ENCODE measurements around the gene ATXN10. TPM values are rescaled to one million over a fixed set of nuclear protein-coding genes. Genes with fewer than 3 reads are reported as not detected.

The ATXN10 gene
- total RNA-seq, 1 donor from 2014 or later = 156 TPM

DNA sequence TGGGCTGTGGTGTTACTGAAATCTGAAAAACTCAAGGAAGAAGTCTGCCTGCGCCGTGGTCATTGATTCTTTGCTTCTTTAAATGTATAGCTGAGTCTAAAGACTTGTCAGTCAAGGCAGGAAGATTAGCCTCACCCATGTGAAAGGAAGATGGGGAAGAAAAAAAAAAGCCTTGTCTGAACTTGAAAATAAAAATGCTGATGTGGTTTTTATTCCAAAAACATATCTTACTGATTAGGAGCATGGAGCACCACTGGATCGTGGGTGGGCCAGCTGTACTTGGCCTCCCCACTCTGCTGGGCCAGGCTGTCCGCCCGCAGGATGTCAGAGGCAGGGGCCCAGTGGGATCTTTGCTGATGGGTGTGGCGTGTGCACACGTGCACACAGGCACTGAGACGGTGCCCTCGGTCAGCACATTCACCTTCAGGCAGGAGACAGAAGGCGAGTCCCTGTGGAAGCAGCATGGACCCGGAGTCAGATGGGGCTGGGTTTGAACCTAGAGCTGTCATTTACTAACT is 193.4 kb downstream of the ATXN10 start:
- intact Hi-C loops (cut with DNase I) = loop anchor here (2.0 to 5.0 kb wide), 2 partner anchors 220 to 288 kb away; no protein-coding TSS in a partner anchor

DNA sequence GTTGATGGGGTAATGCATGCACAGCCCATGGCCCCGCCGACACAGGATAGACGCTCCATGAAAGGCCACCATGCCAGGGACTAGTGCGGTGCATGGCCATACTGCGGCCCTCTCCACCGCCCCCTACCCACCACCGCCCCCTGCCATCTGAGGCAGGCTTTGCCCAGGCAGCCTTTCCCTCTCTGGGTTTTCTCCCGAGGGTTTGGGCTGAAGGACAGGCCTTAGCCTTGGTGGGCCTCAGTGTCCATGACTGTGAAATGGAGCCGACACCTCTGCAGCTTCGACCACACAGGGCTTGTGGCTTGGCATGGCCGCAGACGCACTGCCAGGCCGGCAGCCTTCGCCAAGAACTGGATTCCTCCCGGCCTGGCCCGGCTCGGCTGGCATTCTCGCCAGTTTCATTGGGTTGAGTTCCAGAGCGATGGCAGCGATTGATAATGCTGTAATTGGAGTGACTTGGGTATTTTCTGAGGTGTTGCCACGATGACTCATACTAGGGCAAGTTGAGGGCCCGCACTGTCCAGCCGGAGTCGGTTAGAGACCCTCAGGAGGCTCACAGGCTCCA is 194.0 kb downstream of the ATXN10 start:
- intact Hi-C loops (cut with DNase I) = loop anchor here (2.0 kb wide), 1 partner anchor 221 kb away; no protein-coding TSS in a partner anchor
- DNase-seq (ENCODE audit: low spot score) = peak; percentile 66

More for the DNA sequence above, 193.4 kb downstream of the ATXN10 start:
- no peak for DNase-seq (ENCODE audit: low spot score)

DNA sequence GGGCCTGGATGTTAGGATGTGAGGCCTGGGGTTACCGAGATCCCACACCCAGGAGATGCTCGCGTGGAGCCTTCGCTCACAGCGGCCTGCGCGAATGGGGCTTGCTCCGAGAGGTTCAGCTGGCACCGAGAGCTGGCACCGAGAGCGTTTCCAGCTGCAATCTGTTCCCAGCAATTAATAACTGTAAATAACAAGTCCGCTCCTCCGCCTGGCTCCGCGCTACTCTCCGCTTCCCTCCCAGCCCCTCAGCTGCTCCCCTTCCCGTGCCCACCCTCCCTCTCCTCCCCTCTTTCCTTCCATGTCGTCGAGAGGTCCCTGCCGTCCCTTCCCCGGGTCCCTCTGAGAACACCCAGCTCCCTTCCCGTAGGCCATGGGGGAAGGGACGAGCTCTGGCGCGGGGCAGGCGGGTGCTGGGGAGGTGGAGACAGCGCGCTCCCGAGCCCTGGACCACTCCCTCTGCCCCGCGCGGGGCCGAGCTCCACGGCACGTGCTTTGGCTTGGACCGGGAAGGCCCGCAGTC is 194.6 kb downstream of the ATXN10 start:
- intact Hi-C loops (cut with DNase I) = no loop called here
- no peak for DNase-seq (ENCODE audit: low spot score)

DNA sequence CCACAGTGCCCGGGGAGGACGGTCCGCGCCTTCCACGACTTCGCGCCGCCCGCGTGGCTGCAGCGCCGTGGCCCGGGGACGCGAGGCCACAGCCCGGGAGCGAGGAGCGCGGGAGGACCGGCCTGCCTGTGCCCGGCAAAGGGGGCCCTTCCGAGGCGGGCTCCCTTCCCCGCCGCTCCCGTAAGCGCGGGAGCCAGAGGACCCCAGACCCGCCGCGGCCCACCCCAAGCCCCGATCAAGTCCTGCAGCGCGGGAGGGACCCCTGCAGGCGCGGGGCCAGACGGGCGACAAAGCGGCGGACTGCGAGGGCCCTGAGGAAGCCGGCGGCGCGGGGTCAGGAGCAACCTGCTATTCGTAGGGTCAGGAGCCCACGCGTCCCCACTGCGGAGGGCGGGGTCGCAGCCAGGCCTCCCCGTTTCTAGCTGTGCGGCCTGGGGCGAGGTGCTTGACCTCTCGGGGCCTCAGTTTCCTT is 195.0 kb downstream of the ATXN10 start:
- no peak for DNase-seq (ENCODE audit: low spot score)
- intact Hi-C loops (cut with DNase I) = no loop called here

DNA sequence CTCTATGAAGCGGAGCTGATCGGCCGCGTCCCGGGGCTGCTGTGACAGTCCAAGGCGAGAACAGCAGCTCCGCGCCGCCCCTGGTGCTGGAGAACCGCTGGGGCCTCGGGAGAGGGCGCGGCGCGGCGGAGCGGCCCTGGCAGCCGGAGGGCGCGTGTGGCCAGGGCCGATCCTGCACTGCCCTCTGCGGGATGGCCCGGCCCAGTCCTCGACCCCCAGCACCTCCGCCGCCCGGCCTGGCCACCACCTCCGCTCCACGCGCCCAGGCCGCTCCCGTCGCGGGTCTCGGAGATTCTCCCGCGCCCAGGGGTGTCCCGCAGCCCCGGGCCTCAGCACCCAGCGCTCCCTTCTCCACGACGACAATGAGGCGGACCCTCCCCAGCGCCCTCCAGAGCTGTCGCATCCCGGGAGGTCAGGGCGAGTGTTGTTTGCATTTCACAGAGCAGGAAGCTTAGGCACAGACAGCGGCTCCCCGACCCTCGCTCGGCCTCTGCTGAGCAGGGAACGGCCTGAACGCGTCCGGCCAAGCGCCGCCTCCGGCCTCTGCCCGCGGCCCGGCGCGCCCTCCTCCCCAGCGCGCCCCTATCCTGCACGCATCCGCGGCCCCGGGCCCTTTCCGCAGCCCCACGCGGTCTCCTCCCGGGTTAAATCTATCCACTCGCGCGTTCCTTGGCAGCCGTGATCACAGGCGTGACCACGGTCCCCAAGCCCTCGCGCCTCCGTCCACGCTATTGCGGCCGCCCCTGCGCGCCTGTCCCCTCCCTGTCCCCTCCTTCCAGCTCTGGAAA is 195.7 kb downstream of the ATXN10 start:
- intact Hi-C loops (cut with DNase I) = no loop called here
- peak; percentile 70 for DNase-seq (ENCODE audit: low spot score)

DNA sequence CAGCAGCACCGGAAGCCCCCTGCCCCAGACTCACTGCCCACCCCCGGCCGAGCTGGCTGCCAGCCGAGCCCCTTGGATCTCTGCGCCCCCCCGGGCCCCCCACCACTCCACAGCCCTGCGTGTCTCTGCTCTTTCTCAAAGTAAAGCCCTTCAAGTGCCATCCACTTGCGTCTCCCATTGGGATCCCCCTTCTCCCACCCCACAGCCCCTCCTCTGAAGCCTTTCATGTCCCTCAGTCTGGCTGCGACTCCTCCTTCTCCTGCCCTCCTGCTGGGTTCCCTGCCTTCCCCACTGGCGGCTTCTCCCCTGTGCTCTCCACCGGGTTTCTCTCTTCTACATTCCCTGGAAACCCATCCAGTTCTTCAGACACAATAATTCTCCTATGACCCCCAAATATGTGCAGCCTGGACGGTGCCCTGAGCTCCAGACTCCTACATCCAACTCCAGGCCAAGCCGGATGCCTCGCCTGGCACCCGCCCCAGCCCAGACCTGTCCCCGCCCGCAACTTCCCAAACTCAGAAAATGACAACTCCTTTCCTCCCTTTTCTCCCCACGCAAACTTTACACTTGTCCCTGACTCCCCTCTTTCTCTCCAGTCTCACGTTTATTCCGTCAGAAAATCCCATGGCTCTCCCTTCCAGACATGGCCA is 196.4 kb downstream of the ATXN10 start:
- intact Hi-C loops (cut with DNase I) = no loop called here
- DNase-seq (ENCODE audit: low spot score) = no peak

DNA sequence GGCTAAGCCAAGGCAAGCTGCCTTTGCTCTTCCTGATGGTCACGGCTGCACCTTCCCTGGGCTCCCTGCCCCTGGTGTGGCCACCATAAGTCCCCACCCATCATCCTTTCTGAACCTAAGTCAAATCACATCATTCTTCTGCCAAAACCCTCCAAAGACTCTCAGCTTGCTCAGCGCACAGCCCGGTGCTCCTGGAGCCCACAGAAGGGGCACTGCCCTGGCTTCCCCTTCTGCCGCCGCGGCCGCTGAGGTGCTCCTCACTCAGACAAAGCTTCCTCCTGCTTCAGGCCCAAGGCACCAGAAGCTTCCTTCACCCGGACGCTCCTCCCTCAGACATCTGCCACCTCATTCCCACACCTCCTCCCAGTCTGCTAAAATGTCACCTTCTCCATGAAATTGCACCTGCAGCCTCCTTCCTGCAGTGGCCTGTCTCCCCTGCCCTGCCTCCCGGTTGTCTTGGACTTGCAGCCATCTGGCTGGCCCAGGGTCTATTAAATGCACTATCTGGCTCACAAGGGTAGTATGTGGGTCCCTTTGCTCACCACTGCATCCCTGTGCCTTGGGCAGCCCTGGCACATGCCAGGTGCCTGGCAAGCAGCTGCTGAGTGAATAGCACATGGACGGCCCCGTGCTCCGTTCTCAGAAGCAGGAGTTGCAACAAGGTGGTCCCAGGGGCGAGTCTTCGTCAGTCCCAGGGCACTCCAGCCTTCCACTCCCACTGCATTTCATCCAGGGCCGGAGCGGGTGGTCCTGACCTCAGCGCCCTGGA is 197.1 kb downstream of the ATXN10 start:
- DNase-seq (ENCODE audit: low spot score) = no peak
- intact Hi-C loops (cut with DNase I) = no loop called here

DNA sequence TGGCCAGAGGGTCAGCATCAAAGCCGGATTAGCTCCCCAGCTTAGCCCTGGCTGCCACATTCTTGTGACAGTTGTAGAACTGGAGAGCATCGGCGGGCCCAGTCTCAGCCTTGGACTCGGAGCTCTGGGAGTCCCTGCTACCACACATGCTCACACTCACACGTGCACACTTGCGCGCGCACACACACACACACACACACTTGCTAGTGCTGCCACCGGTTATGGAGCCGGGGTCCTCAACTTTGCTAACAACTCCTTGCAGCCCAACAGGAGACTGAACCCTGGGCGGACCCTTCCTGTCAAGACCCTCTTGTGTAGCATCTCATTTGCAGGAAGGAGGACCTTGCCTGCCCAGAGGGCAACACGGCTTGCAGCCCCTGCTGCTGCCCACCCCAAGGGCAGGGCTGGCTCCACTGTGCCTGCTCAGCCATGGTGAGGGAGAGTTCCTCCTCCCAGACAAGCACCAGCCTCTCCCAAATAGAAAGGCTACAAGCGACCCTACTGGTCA is 197.8 kb downstream of the ATXN10 start:
- no peak for DNase-seq (ENCODE audit: low spot score)

DNA sequence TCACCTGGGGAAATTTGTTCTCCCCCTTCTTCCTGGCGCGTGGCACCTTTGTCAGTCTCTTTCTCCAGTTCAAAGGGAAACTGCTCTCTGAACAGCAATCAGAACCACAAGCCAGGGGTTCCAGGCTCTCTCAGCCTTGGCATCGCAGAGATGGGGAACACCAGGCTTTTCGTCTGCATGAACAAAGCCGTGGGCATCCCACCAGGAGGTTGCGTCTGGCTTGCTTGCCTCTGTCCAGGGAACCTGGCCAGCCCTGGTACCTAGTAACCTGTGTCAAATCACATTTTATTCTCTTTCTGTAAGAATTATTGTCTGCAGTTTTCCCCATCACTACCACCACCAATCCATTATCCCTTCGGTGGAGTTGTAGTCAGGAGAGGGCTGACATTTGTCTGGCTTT is 198.4 kb downstream of the ATXN10 start:
- intact Hi-C loops (cut with DNase I) = no loop called here

More for the DNA sequence above, 197.8 kb downstream of the ATXN10 start:
- intact Hi-C loops (cut with DNase I) = no loop called here

DNA sequence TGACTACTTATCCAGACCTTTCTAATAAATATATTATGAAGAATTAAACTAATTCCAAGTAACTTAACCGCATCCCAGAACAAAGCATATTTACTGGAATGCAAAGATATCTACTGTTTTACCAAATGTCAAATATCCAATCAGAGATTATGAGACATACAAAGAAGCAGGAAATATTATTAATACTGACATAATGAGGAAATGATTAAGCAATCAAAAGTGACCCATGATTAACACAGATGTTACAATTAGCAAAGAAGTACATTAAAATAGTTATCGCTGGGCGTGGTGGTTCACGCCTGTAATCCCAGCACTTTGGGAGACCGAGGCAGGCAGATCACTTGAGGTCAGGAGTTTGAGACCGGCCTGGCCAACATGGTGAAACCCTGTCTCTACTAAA is 200.1 kb downstream of the ATXN10 start:
- intact Hi-C loops (cut with DNase I) = no loop called here

More for the DNA sequence above, 198.4 kb downstream of the ATXN10 start:
- DNase-seq (ENCODE audit: low spot score) = no peak

DNA sequence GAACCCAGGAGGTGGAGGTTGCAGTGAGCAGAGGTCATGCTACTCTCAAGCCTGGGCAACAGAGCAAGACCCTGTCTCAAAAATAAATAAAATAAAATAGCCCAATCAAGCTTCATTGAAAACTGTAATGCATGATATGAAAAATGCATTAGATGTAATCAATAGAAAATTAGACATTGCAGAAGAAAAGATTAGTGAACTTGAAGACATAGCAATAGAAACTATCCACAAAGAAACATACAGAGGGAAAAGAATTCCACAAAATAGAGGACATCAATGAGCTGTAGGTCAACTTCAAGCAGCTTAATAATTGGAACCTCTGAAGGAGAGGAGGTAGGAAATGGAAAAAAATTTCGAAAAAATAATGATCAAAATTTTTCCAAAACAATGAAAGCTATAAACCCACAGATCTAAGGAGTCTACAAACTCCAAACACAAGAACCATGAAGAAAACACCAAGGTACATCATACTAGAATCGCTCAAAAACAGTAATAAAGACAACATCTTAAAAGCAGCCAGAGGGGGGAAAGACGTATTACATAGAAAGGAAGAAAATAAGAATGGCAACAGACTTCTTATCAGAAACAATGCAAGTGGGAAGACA is 201.1 kb downstream of the ATXN10 start:
- intact Hi-C loops (cut with DNase I) = no loop called here
- DNase-seq (ENCODE audit: low spot score) = no peak

More for the DNA sequence above, 200.1 kb downstream of the ATXN10 start:
- no peak for DNase-seq (ENCODE audit: low spot score)

DNA sequence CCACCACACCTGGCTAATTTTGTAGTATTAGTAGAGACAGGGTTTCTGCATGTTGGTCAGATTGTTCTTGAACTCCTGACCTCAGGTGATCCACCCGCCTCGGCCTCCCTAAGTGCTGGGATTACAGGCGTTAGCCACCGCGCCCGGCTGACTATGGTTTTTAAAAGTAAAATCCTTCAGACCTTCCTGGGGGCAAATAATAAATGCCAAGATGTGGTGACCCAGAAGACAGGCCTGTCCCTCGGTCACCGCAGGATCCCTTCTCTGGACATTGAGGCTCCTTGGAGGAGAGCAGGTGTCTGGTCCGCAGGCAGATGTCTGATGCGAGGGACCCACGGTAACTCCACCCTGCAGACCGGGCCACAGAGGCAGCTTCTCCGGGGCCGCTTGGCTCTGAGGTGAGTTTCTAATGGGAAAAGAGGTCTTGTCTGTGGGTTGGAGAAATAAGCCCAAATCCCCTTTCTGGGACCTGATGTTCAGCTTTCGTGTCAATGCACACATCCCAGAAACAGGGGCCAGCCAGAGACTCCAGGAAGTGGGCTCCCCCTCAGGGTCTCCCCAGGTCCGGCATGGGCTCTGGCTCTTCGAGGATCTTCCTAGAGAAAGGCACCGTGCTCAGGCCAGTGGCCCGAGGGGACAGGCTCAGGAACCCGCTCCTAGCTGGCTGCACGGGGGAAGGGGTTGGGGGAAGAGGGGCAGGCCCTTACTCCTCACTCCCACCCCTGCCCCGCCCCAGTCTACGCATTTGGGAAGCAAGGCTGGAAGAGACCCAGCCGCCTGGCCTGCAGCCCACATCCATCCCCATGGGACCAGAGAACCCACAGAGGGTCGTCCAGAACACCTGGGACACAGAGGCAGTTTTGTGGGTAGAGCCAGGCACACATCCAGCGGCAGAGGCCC is 204.8 kb downstream of the ATXN10 start:
- intact Hi-C loops (cut with DNase I) = no loop called here
- peak; percentile 63 for DNase-seq (ENCODE audit: low spot score)

DNA sequence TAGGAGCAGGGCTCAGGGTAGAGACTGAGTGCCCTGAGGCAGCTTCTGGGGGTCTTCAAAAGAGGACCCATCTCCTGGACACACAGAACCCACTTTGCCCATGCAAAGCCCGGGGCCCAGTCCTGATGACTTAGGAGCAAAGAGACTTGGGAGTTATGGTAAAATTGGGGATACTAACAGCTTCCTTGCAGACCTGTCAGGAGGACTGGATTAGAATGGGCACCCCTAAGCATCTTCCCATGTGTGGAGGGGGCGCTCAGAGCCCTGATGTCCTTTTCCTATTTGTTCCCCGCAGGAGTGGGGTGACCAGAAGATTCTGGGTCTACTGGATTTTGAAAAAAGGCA is 205.4 kb downstream of the ATXN10 start:
- intact Hi-C loops (cut with DNase I) = no loop called here

DNA sequence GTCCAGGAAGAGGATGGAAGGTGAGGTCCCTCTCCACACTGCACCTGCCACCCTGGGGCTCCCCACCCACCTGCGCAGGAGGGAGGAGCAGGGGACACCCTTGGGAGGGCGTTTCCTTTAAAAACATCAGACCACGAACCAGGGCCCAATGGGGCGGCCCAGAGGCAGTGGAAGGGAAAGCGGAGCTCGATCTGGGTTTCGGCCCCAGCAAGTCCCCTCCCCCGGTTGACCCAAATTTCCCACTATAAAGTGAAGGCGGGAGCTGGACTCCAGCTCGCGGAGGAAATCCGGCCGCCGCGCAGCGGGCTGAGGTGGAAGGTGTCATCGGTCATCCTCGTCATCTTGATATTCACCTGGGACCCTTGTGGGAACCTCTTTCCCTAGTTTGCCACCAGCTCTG is 206.0 kb downstream of the ATXN10 start:
- intact Hi-C loops (cut with DNase I) = no loop called here
- no peak for DNase-seq (ENCODE audit: low spot score)

More for the DNA sequence above, 205.4 kb downstream of the ATXN10 start:
- DNase-seq (ENCODE audit: low spot score) = no peak

DNA sequence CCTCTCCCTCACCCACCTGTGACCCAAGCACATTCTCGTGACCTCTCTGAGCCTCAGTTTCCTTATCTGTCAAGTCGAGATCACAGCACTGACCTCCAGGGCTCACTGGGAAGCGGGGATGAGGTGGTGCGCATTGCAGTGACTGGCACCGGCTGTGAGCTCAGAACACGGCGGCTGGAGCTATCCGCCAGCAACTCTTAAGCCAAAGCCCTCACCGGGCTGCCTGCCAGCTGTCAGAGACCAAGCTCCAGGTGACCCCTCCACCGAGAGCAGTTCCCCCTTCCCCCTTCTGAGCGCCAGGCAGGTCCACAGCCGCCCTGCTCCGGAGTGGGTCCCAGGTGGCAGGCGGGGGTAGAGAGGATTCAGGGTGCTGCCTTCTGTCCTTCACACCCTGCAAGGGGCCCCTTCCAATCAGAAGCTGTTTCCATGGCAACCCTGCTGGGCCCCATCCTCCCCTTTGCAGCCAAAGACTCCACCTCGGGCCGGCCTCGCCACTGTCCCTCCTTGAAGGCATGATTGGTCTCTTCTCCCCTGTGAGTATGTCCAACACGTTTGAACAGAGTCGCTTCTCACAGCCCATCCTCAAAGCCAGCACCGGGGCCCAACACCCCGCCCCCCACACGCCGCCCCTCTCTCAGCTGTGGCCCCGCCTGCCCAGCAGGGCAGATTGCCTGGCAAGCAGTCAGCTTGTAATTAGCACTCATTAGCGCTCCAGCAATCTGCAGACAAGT is 206.6 kb downstream of the ATXN10 start:
- peak; percentile 74 for DNase-seq (ENCODE audit: low spot score)
- intact Hi-C loops (cut with DNase I) = no loop called here

DNA sequence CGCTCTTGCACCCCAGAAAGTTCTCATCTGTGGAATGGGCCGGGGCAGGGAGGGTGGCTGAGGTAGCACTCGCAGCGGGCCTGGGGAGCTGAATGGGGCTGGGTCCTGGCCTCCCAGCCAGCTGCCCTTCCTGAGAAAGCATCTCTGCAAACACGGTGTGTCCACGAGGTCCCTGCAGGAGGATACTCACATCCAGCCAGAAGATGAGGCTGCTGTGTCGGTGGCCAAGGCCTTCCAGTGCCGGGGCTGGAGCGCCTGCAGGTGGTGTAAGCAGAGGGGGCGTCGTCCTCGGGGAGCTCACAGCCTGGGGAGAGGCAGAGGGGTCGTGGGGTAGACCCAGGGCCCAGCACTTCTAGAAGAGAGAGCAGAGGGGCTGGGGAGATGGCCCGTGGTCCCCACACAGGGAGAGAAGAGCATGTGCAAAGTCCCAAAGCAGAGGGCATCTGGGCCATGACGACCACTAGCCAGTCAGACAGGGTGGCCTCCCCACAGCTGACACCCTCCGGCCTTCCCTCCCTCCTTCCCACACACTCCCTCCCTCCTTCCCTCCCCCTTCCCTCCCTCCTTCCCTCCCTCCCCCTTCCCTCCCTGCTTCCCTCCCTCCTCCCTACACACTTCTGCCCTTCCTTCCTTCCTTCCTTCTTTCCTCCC is 207.4 kb downstream of the ATXN10 start:
- DNase-seq (ENCODE audit: low spot score) = peak; percentile 66
- intact Hi-C loops (cut with DNase I) = no loop called here

DNA sequence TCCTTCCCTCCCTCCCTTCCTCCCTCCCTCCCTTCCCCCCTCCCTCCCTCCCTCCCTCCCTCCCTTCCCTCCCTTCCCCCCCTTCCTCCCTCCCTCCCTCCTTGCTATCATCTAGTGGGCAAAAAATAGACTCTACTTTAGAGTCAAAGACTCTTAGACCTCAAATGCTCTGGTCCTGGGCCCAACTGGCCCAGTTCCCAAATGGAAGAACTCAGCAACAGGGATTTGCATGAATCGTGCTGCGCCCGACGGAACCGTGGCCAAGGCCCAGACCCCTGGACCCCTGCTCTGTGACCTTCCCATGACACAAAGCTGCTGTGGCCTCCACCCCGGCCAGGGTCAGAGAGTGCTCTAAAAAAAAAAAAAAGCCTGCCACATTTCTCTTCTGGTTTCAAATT is 207.9 kb downstream of the ATXN10 start:
- DNase-seq (ENCODE audit: low spot score) = peak; percentile 71
- intact Hi-C loops (cut with DNase I) = no loop called here

All from cardiac septum (tissue), 1 donor.